Suppressor macrophage treated with lipopolysaccharide for 4 hours (primary cell): ENCODE data around the gene TMEM106B.
A peak's percentile ranks its signal among the peaks of the same experiment; 100 is the strongest.
"Not testable (repeated sequence)": the region's sequence is repeated elsewhere in the genome, so short reads cannot be mapped to it uniquely, and the experiment has no call there.

Source experiments
- DNase-seq: peaks from one replicate; pipeline ENCODE4 v3.0.0-alpha.2; 2020

TMEM106B gene

DNA sequence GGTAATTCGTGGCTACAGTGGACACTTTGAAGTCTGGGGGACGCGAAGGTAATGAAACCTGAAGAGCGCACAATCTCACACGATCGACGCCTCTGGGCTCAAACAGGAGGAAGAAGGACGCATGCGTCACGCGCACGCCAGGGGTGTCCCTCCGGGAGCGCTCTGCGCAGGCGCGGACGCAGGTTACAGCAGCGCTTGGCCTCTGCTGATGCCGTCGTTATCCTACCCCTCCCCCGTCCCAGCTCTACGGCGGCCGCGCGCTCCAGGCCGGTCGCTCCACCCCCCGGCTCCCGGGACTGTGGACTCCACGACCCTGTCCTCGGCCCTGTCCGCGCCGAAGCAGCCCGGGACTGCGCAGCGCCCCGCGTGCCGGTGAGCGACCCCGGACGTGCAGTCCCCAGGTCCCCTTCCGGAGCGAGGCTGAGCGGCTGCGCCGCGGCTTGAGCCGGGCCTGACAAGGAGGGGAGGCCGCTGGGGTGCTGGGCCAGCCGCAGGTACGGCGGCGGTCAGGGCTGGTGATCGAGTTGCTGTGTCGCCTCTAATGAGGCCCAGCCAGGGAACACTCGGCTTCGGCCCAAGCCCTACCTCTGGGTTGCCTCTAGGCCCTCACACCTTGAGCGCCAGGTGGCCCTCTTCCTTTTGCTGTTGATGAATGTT is at the start of gene TMEM106B:
Gene TMEM106B, plus strand, starts transcription at position 241 of the 657 bp plus-strand sequence. CDS start 3,517 bp downstream, outside the sequence.
- peak; percentile 98 for DNase-seq

DNA sequence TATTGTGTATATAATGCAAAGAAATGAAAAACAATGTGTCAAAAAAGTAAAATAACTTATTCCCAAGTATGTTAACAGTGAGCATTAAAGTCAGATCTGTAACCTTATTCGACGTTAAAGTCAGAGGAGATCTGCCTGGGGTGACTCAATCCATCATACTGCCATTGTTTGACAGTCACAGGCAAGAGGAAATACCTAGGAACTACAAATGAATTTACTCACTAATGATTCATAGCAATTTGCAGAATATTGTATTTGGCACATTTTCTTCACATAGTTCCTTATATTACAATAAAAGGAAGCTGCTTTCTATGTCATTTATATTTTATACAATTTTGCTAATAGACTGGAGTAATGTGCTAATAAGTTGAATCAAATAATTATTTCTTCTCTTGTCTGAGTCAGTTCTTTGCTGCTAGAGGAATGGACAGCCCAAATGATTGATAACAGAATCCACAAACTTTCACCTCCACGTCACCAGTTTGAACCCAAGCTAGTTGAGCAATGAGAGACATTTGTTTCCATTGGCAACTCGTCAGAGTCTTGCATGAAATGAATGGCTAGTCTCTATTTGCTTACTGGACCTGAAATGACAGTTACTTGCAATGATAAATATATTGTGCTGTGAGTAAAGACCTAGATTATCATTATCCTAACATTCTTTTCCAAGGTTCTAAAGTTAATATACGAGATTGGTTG is 48.5 kb upstream of the TMEM106B start:
- no peak for DNase-seq

DNA sequence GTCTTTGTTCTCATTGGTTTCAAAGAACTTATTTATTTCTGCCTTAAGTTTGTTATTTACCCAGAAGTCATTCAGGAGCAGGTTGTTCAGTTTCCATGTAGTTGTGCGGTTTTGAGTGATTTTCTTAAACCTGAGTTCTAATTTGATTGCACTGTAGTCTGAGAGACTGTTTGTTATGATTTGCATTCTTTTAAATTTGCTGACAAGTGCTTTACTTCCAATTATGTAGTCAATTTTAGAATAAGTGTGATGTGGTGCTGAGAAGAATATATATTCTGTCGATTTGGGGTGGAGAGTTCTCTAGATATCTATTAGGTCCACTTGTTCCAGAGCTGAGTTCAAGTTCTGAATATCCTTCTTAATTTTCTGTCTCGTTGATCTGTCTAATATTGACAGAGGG is 43.0 kb upstream of the TMEM106B start:
- not testable (repeated sequence) for DNase-seq

DNA sequence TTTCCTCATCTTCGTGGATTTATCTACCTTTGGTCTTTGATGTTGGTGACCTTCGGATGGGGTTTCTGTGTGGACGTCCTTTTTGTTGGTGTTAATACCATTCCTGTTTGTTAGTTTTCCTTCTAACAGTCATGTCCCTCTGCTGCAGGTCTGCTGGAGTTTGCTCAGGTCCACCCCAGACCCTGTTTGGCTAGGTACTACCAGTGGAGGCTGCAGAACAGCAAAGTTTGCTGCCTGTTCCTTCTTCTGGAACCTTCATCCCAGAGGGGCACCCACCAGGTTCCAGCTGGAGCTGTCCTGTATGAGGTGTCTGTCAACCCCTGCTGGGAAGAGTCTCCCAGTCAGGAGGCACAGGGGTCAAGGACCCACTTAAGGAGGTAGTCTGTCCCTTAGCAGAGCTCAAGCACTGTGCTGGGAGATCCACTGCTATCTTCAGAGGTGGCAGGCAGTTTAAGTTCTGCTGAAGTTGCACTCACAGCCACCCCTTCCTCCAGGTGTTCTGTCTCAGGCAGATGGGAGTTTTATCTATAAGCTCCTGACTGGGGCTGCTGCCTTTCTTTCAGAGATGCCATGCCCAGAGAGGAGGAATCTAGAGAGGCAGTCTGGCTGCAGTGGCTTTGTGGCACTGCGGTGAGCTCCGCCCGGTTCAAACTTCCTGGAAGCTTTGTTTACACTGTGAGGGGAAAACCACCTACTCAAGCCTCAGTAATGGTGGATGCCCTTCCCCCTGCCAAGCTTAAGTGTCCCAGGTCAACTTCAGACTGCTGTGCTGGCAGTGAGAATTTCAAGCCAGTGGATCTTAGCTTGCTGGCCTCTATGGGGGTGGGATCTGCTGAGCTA is 40.9 kb upstream of the TMEM106B start:
- not testable (repeated sequence) for DNase-seq

GRCh38 chr7:12173671-12174070 is 37.4 kb upstream of the TMEM106B start:
- no peak for DNase-seq

GRCh38 chr7:12174931-12175330 is 36.2 kb upstream of the TMEM106B start:
- no peak for DNase-seq

DNA sequence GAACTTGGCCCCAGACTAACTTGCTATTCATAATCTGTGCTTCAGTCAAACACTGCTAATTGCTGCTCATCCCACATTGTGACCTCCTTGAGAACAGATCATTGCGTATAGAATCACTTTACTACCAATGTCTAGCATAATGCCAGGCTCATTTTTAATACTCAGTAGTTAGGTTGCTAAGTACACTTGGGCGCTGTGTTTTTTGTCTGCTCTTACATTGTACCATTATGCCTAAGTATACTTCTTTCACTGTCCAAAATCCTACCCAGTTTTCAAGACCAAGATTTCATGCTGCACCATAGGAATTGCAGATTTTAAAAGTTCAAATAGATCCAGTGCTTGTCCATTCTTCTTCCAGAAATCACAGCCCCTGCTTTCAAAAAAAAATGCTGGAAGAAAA is 32.8 kb upstream of the TMEM106B start:
- no peak for DNase-seq

DNA sequence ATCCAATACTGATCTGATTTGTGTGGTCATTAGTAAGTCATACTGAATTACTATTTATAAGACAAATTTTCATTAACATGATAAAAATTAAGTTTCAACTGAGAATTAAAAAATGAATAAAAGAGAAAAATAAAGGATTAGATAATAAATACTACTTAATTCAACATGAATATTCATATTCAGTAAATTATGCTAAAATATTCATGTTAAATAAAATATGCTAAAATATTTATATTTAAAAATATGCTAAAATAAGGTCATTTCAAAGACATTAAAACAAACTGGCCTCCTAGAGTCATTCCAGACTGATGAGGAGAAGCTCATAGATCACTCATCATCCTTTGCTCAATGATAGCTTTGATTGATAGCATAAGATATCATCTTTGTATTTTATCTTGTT is 16.7 kb upstream of the TMEM106B start:
- DNase-seq: no peak

DNA sequence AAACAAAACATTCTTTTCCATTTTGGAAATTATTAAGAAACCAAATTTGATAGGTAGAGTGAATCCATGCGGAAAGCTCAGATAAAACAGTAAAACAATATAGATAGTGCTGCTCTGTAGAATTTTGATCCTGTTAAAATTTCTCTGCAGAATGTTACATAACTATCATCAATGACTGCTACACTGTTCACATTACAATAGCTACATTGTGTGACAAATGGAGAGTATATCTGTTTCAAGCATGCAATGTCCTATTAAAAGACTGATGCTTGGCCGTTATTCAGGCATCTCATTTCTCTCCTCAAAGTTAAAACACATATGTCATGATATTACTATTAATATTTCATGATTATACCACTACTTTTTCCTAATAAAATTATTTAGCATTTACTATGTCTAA is 14.7 kb upstream of the TMEM106B start:
- no peak for DNase-seq

GRCh38 chr7:12199363-12199762 is 11.7 kb upstream of the TMEM106B start:
- DNase-seq: no peak

DNA sequence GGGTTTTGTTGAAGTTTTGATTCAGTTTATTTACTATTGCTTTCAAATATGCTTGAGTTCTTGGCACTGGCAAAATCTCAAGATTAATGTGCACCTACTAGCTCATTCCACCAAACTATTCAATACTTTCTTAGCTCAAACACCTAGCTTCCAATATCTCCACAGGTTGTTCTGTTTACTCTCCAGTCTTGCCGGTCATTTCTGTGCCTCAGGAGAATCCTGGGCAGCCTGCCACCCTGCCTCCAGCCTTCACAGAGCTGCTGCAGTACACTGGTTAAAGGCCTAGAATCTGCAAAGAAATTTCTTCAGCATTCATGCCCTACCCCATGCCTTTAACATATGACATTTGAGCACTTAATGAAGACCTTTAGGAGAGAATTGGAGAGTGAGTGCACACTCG is 4.0 kb upstream of the TMEM106B start:
- no peak for DNase-seq

DNA sequence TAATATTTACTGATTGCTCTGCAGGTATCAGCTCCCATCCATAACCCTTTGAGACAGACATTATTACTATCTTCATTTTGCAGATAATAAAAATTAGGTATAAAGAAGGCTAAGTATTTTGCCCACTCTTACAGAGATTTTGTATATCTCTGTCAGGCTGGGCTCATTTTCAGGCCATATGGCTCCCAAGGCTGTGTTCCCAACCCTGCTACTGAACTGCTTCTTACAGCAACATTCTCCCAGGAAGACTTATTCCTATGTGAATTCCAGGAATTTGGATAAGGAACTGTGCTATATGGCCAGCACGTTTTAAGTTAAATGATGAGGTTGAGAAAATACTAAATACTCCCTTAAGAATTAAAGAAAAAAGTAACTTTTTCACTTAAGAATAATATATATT is 1.9 kb upstream of the TMEM106B start:
- no peak for DNase-seq

- peak; percentile 24 for DNase-seq
These were observed 678 bp upstream of the TMEM106B start for GRCh38 chr7:12210179-12211053.

DNA sequence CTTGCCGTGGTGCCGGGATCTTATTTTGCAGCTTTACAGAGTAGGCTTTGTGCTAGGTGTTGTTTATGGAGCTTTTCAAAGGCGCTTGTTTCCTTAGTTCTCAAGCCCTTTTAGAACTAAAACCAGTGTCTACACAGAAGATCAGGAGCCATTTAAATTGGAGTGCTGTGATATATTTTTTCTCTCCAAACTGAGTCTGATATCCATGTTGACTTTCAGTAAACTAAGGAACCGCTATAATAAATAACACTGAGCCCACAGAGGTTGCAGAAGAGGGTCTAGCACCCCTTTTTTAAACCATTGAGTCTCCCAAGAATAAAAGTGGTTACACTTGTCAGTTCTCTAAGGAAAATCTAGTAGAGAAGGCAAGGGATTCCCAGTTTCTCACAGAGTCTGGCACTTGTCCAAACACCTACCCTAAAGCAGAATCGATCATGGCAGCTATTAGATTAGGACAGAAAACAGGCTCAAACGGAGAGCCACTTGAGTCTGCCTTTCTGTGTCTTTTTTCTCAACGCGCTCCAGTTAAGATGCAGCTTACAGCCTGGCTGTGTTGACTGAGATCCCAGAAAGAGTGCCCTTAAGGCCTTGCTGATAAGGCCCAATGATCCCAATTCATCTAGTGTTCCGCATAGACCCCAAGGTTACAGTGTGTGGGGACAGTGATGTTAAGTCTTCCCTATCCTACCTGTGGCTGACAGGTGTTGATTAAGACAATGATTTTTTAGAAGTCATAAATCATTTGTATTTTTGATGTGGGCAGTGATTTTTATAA is 804 bp downstream of the TMEM106B start:
- peak; percentile 20 for DNase-seq

DNA sequence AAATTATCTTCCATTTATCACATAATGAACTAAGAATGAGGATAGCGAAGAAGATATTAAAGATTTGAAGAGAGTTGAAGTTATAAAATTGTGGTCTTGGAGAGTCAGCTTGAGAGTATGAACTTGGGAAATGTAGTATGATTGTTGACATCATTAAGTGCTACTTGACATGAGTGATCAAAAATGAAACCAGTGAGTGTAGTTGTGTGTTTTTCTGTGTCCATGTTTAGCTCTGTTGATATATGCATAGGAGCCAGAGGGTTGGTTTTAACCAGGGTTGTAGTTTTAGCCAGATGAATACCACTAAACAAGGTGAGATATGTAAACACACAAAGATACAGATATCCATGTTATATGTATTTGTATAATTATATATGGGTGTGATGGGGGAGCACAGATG is 6.2 kb downstream of the TMEM106B start:
- DNase-seq: no peak

DNA sequence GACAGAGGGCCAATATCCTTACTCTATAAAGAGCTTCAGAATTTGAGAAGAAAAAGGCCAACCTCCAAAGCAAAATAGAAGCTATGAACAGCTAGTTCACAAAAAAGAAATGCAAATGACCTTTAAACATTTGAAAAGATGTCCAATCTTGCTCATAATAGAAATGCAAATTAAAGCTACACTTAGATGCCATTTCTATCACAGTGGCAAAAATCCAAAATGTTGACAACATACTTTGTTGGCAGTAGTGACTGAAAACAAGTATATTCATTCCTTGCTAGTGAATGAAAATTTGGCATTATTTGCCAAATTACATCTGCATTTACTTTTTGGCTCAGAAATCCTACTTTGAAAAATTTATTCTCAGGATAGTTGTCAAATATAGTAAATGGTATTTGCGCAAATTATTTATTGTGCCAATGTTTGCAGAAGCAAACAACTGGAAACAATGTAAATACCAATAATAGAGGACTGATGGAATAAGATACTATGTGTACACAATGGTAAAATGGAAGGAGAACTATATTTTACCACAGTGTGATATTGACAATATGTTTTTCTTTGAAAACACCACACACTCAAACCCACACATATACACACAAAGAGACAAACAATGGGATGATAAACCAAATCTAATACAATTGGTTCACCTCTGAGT is 9.4 kb downstream of the TMEM106B start:
- DNase-seq: no peak

DNA sequence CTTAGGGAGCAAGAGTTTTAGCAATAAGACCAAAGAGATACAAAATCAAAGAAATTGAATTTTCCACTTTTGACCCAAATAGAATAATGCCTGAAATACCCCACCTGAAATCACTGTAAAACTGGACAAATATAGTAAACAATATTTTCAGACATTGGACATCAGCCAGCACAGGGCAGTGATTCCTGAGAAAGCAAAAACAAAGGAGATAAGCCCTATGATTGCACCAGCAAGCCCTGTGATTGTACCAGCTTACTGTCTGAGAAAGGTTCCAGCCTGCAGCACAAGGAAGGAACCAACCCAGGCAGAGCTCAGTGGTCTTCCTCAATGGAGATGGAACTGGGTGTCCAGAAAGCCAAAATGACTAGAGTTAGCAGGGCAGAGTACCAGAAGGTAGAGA is 10.3 kb downstream of the TMEM106B start:
- no peak for DNase-seq

DNA sequence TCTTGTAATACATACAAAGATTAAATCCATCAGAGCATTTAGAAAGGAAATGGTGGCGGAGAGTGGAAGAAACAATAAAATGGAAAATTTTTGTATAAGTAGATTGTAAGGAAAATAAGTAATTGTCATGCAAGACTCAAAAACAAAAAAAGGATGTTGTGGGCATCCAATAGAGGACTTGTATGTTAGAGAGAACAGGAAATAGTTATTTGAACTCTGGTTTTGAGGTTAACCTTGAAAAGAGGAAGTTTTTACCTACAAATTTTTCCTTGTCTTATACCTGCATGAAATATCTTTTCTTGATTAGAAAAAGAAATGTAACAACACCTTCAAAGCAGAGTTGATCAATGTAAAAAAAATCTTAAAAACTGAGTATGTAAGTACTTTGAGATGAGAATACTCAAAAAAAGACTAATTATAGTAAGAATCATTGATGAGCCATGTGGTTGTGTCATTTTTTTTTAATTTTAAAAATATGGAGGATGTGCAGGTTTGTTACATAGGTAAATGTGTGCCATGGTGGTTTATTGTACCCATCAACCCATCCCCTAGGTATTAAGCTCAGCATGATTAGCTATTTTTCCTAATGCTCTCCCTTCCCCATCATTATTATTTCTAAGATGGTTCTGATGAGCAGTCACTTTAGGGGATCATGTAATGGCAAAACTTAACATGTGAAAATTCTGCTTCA is 11.9 kb downstream of the TMEM106B start:
- DNase-seq: no peak

DNA sequence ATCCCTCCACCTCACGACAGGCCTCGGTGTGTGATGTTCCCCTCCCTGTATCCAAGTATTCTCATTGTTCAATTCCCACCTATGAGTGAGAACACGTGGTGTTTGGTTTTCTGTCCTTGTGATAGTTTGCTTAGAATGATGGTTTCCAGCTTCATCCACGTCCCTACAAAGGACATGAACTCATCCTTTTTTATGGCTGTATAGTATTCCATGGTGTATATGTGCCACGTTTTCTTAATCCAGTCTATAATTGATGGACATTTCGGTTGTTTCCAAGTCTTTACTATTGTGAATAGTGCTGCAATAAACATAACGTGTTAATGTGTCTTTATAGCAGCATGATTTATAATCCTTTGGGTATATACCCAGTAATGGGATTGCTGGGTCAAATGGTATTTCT is 13.9 kb downstream of the TMEM106B start:
- DNase-seq: not testable (repeated sequence)

DNA sequence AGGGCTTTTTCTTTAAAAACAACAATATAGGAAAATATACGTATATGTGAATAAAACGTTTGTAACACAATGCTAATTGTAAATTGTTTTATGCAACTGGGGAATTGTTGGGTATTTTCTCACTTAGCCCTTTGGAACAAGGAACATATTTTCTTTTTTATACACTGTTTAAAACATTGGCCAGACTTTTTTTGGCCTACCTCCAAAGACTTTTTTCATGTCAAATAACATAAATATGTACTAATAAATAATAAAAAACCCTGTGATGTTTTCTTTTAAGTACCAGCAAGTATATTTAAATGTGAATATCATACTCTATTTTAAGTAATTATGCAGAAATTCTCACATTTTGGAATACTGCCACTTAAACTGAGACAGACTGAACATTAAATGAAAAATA is 15.7 kb downstream of the TMEM106B start:
- DNase-seq: no peak

GRCh38 chr7:12228024-12228423 is 16.9 kb downstream of the TMEM106B start:
- no peak for DNase-seq
